ENCODE data around the gene SPOCD1. TPM values are rescaled to one million over a fixed set of nuclear protein-coding genes. Genes with fewer than 3 reads are reported as not detected.

The SPOCD1 gene
- total and polyA plus RNA-seq, 2 donors from 2014 or later, result 0.22 to 0.98 TPM

- TF ChIP-seq, protein P1, sequence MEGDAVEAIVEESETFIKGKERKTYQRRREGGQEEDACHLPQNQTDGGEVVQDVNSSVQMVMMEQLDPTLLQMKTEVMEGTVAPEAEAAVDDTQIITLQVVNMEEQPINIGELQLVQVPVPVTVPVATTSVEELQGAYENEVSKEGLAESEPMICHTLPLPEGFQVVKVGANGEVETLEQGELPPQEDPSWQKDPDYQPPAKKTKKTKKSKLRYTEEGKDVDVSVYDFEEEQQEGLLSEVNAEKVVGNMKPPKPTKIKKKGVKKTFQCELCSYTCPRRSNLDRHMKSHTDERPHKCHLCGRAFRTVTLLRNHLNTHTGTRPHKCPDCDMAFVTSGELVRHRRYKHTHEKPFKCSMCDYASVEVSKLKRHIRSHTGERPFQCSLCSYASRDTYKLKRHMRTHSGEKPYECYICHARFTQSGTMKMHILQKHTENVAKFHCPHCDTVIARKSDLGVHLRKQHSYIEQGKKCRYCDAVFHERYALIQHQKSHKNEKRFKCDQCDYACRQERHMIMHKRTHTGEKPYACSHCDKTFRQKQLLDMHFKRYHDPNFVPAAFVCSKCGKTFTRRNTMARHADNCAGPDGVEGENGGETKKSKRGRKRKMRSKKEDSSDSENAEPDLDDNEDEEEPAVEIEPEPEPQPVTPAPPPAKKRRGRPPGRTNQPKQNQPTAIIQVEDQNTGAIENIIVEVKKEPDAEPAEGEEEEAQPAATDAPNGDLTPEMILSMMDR (IDR thresholded peaks at IDR 0.05; ENCODE audit: borderline replicate concordance, extremely low read depth, insufficient read depth), result no peak
- intact Hi-C loops (cut with DNase I), result no loop called here
- no peak overlapping the region for H3K4me3 ChIP-seq (ENCODE audit: low read length in 3 of 3)
- H3K36me3 ChIP-seq (ENCODE audit: control insufficient read depth in 2 of 3, insufficient read depth in 3 of 3, low read length in 3 of 3), result no peaks in the 10 kb centered on the region
- H3K27me3 ChIP-seq (ENCODE audit: control insufficient read depth, insufficient read depth, low read length), result no peaks in the 10 kb centered on the region
- no peak overlapping the region for H3K27ac ChIP-seq (ENCODE audit: low read depth in 2 of 2, low read length in 2 of 2)
- no peaks in the 10 kb centered on the region for H3K9me3 ChIP-seq (ENCODE audit: control insufficient read depth in 2 of 3, insufficient read depth in 1 of 3, low read length in 3 of 3)
- DNase-seq, result no peak
- no peak overlapping the region for H3K9ac ChIP-seq (ENCODE audit: low read length in 3 of 3)
- H3K4me1 ChIP-seq (ENCODE audit: control insufficient read depth in 2 of 3, insufficient read depth in 2 of 3, low read depth in 1 of 3, low read length in 3 of 3), result no peaks in the 10 kb centered on the region
- FAIRE-seq, result no peak
These were observed 14.7 kb upstream of the SPOCD1 start for GRCh38 chr1:31830511-31830910.

- Histone ChIP-seq H3K4me3 (ENCODE audit: low read length in 3 of 3) (no peak overlapping the region), H3K4me1 (ENCODE audit: control insufficient read depth in 2 of 3, insufficient read depth in 2 of 3, low read depth in 1 of 3, low read length in 3 of 3) (no peaks in the 10 kb centered on the region), H3K9ac (ENCODE audit: low read length in 3 of 3) (no peak overlapping the region), H3K27me3 (ENCODE audit: control insufficient read depth, insufficient read depth, low read length) (no peaks in the 10 kb centered on the region), H3K36me3 (ENCODE audit: control insufficient read depth in 2 of 3, insufficient read depth in 3 of 3, low read length in 3 of 3) (no peaks in the 10 kb centered on the region), H3K9me3 (ENCODE audit: control insufficient read depth in 2 of 3, insufficient read depth in 1 of 3, low read length in 3 of 3) (no peaks in the 10 kb centered on the region), H3K27ac (ENCODE audit: low read depth in 2 of 2, low read length in 2 of 2) (no peak overlapping the region)
- FAIRE-seq (no peak), DNase-seq (peak in 1 of 5 donors; percentile 30)
- TF ChIP-seq, protein P1 (IDR thresholded peaks at IDR 0.05; ENCODE audit: borderline replicate concordance, extremely low read depth, insufficient read depth), result no peak
- intact Hi-C loops (cut with DNase I), result no loop called here
These were observed 14.2 kb upstream of the SPOCD1 start for GRCh38 chr1:31830065-31830464.

GRCh38 chr1:31828926-31829690 lies 13.3 kb upstream of the SPOCD1 start:
- Histone ChIP-seq H3K4me1 (ENCODE audit: control insufficient read depth in 2 of 3, insufficient read depth in 2 of 3, low read depth in 1 of 3, low read length in 3 of 3) (no peaks in the 10 kb centered on the region), H3K36me3 (ENCODE audit: control insufficient read depth in 2 of 3, insufficient read depth in 3 of 3, low read length in 3 of 3) (no peaks in the 10 kb centered on the region), H3K4me3 (ENCODE audit: low read length in 3 of 3) (no peak overlapping the region), H3K27me3 (ENCODE audit: control insufficient read depth, insufficient read depth, low read length) (no peaks in the 10 kb centered on the region), H3K9me3 (ENCODE audit: control insufficient read depth in 2 of 3, insufficient read depth in 1 of 3, low read length in 3 of 3) (no peaks in the 10 kb centered on the region), H3K9ac (ENCODE audit: low read length in 3 of 3) (no peak overlapping the region), H3K27ac (ENCODE audit: low read depth in 2 of 2, low read length in 2 of 2) (no peak overlapping the region)
- TF ChIP-seq, protein P1 (IDR thresholded peaks at IDR 0.05; ENCODE audit: borderline replicate concordance, extremely low read depth, insufficient read depth), result no peak
- FAIRE-seq, result no peak
- DNase-seq, result no peak
- intact Hi-C loops (cut with DNase I), result no loop called here

Data from kidney (tissue), 14 donors.